Measurements from ENCODE around the gene EEFSEC. TPM values are rescaled to one million over a fixed set of nuclear protein-coding genes. Genes with fewer than 3 reads are reported as not detected.
A peak's percentile ranks its signal among the peaks of the same experiment; 100 is the strongest.

Gene EEFSEC
- total and polyA plus RNA-seq, 11 donors = 17.5 to 48.0 (median 22.5) TPM

- Histone ChIP-seq H3K9me3 (peaks cover 0 to 19% (median 0%) of the 10 kb centered on the region in 12 donors), H3K27me3 (no peaks in the 10 kb centered on the region), H3K4me1 (peaks cover 0 to 40% (median 23%) of the 10 kb centered on the region in 12 donors), H3K36me3 (peaks cover 0 to 4% (median 0%) of the 10 kb centered on the region in 9 donors), H3K4me3 (no peak overlapping the region), H3K27ac (peak overlapping the region in 11 of 12 donors; percentile 15 to 82 (median 67))
- TF ChIP-seq POLR2A (IDR thresholded peaks at IDR 0.05) = no peak
- no peak for TF ChIP-seq CTCF (IDR thresholded peaks at IDR 0.05)
- DNase-seq = peak in 2 of 5 donors; percentile 20 to 63
- intact Hi-C loops (cut with DNase I) = no loop called here
- 25 to 51% (median 43%) methylated on average over 1 of the region's 1 CpG for WGBS, 4 donors
- ATAC-seq = peak in 3 of 4 donors; percentile 17 to 68 (median 62)
These were observed 140.6 kb downstream of the EEFSEC start for GRCh38 chr3:128293930-128294329.

GRCh38 chr3:128294999-128295468, 141.8 kb downstream of the EEFSEC start:
- Histone ChIP-seq H3K27ac (peak overlapping the region in 4 of 12 donors; percentile 14 to 82 (median 74)), H3K4me3 (no peak overlapping the region), H3K27me3 (no peaks in the 10 kb centered on the region), H3K9me3 (peaks cover 0 to 13% (median 0%) of the 10 kb centered on the region in 12 donors), H3K36me3 (peaks cover 0 to 4% (median 0%) of the 10 kb centered on the region in 9 donors), H3K4me1 (peaks cover 0 to 47% (median 23%) of the 10 kb centered on the region in 12 donors)
- ATAC-seq (no peak), DNase-seq (peak in 1 of 5 donors; percentile 6)
- TF ChIP-seq POLR2A (IDR thresholded peaks at IDR 0.05) = no peak
- intact Hi-C loops (cut with DNase I) = loop anchor here in 1 of 10 donors (5.0 kb wide), 1 partner anchor 72 kb away; no protein-coding TSS in a partner anchor
- 80 to 87% (median 83%) methylated on average over 4 of the region's 4 CpGs for WGBS, 4 donors

GRCh38 chr3:128296469-128297251, 143.4 kb downstream of the EEFSEC start:
- Histone ChIP-seq H3K27me3 (no peaks in the 10 kb centered on the region), H3K4me1 (peaks cover 0 to 56% (median 23%) of the 10 kb centered on the region in 12 donors), H3K4me3 (no peak overlapping the region), H3K27ac (peak overlapping the region; percentile 24 to 84 (median 67)), H3K9me3 (no peaks in the 10 kb centered on the region), H3K36me3 (no peaks in the 10 kb centered on the region)
- intact Hi-C loops (cut with DNase I) = loop anchor here in 1 of 10 donors (5.0 kb wide), 1 partner anchor 71 kb away; no protein-coding TSS in a partner anchor
- WGBS, 4 donors = 54 to 64% (median 61%) methylated on average over 9 to 10 of the region's 10 CpGs
- ATAC-seq (peak; percentile 87 to 94 (median 91)), DNase-seq (peak in 4 of 5 donors; percentile 64 to 84 (median 70))
- TF ChIP-seq POLR2A (IDR thresholded peaks at IDR 0.05) (no peak), CTCF (IDR thresholded peaks at IDR 0.05) (no peak)

GRCh38 chr3:128297401-128298138, 144.3 kb downstream of the EEFSEC start:
- no peak overlapping the region for H3K4me3 ChIP-seq
- peaks cover 0 to 56% (median 23%) of the 10 kb centered on the region in 12 donors for H3K4me1 ChIP-seq

More at GRCh38 chr3:128297401-128298138, 144.3 kb downstream of the EEFSEC start:
- DNase-seq = peak in 2 of 5 donors; percentile 31 to 66
- H3K36me3 ChIP-seq = no peaks in the 10 kb centered on the region
- 18 to 44% (median 31%) methylated on average over 2 of the region's 2 CpGs for WGBS, 4 donors
- H3K9me3 ChIP-seq = no peaks in the 10 kb centered on the region
- no peaks in the 10 kb centered on the region for H3K27me3 ChIP-seq
- ATAC-seq = peak in 3 of 4 donors; percentile 18 to 53 (median 32)
- intact Hi-C loops (cut with DNase I) = loop anchor here in 1 of 10 donors (5.0 kb wide), 1 partner anchor 70 kb away; no protein-coding TSS in a partner anchor
- peak overlapping the region; percentile 2 to 84 (median 54) for H3K27ac ChIP-seq
- TF ChIP-seq CTCF (IDR thresholded peaks at IDR 0.05) = no peak
- TF ChIP-seq POLR2A (IDR thresholded peaks at IDR 0.05) = no peak
